Muscle layer of colon (tissue), 2 donors: ENCODE data around the gene GTF2I.
"Not testable (repeated sequence)": the region's sequence is repeated elsewhere in the genome, so short reads cannot be mapped to it uniquely, and the experiment has no call there.

Experiments
- H3K27ac ChIP-seq: one replicate; pipeline ENCODE4 v1.7.0; 2013; ENCODE audit warnings: low read depth, mild to moderate bottlenecking, low read length, moderate library complexity
- H3K27me3 ChIP-seq, 2 donors: one replicate each; pipeline ENCODE4 v1.7.0; 2013; ENCODE audit warnings: low read length in 2 of 2, mild to moderate bottlenecking in 2 of 2; ENCODE audit not compliant: insufficient read depth in 2 of 2, control insufficient read depth in 1 of 2
- H3K36me3 ChIP-seq: one replicate; pipeline ENCODE4 v1.7.0; 2013; ENCODE audit warnings: mild to moderate bottlenecking, low read length; ENCODE audit not compliant: insufficient read depth
- H3K4me1 ChIP-seq: one replicate; pipeline ENCODE4 v1.7.0; 2013; ENCODE audit warnings: mild to moderate bottlenecking, low read length; ENCODE audit not compliant: insufficient read depth
- H3K4me3 ChIP-seq, 2 donors: one replicate each; pipeline ENCODE4 v1.7.0; 2013; ENCODE audit warnings: low read length in 2 of 2, low read depth in 1 of 2, mild to moderate bottlenecking in 1 of 2, moderate library complexity in 1 of 2
- H3K9ac ChIP-seq: one replicate; pipeline ENCODE4 v1.7.0; 2013; ENCODE audit warnings: low read length
- H3K9me3 ChIP-seq: one replicate; pipeline ENCODE4 v1.7.0; 2013; ENCODE audit warnings: mild to moderate bottlenecking, low read length
- donor health status: abdominal sarcoma.
- donor health status: Adenocarcinoma of cecum.

GTF2I gene

GRCh38 chr7:74766509-74766908 lies 109.0 kb downstream of the GTF2I start:
- not testable (repeated sequence) for H3K27me3 ChIP-seq

GRCh38 chr7:74766991-74767390 lies 109.5 kb downstream of the GTF2I start:
- not testable (repeated sequence) for H3K27ac ChIP-seq, H3K4me1 ChIP-seq, H3K27me3 ChIP-seq, H3K36me3 ChIP-seq, H3K9me3 ChIP-seq, H3K9ac ChIP-seq, H3K4me3 ChIP-seq

More at GRCh38 chr7:74766509-74766908, 109.0 kb downstream of the GTF2I start:
- not testable (repeated sequence) for H3K9ac ChIP-seq, H3K36me3 ChIP-seq, H3K27ac ChIP-seq, H3K9me3 ChIP-seq, H3K4me1 ChIP-seq, H3K4me3 ChIP-seq

DNA sequence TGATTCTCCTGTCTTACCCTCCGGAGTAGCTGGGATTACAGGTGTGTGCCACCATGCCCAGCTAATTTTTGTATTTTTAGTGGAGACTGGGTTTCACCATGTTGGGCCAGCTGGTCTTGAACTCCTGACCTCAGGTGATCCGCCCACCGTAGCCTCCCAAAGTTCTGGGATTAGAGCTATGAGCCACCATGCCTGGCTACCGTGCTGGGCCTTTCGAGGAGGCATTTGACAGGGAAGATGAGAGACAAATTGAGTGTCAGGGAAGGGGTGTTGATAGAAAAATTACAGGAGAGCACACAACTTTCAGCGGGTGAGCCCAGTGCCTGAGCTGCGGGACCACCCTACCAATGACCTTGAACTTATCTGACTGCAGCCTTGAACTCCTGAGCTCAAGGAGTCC lies 112.5 kb downstream of the GTF2I start:
- H3K27ac ChIP-seq, H3K9me3 ChIP-seq, H3K9ac ChIP-seq, H3K27me3 ChIP-seq, H3K4me1 ChIP-seq, H3K4me3 ChIP-seq, H3K36me3 ChIP-seq: not testable (repeated sequence)

- not testable (repeated sequence) for H3K36me3 ChIP-seq, H3K9ac ChIP-seq, H3K9me3 ChIP-seq, H3K4me1 ChIP-seq, H3K4me3 ChIP-seq, H3K27me3 ChIP-seq, H3K27ac ChIP-seq
Measured at GRCh38 chr7:74772093-74772492, 114.6 kb downstream of the GTF2I start.

- H3K27me3 ChIP-seq, H3K36me3 ChIP-seq, H3K27ac ChIP-seq, H3K4me1 ChIP-seq, H3K4me3 ChIP-seq, H3K9me3 ChIP-seq, H3K9ac ChIP-seq: not testable (repeated sequence)
Measured at GRCh38 chr7:74773760-74774750, 116.5 kb downstream of the GTF2I start, which contains the start of gene NCF1. NCF1 (plus strand) TSS chr7:74774011; CDS start chr7:74774032, 21 bp downstream.

DNA sequence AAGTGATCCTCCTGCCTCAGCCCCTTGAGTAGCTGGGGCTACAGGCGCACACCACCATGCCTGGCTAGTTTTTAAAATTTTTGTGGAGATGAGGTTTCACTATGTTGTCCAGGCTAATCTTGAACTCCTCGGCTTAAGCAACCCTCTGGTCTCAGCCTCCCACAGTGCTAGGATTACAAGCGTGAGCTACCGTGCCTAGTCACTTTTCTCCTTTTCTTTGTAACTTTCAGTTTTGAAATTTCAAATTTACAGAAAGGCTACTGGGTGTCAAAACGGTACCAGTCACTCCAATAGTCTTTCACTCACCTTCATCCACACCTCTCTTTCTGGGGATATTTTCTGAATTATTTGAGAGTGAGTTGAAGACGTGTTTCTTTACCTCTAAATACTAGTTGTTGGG lies 117.6 kb downstream of the GTF2I start:
- H3K36me3 ChIP-seq, H3K4me1 ChIP-seq, H3K4me3 ChIP-seq: not testable (repeated sequence)

DNA sequence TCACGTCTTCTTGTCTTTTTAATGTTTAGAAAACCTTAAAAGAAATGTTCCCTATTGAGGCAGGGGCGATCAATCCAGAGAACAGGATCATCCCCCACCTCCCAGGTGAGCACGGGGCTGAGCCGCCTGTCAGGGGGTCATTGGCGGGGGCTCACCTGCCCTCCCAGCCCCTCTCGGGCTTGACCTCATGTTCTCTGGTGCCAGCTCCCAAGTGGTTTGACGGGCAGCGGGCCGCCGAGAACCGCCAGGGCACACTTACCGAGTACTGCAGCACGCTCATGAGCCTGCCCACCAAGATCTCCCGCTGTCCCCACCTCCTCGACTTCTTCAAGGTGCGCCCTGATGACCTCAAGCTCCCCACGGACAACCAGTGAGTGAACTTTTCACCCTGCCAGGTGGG lies 121.5 kb downstream of the GTF2I start:
- not testable (repeated sequence) for H3K36me3 ChIP-seq, H3K9ac ChIP-seq, H3K9me3 ChIP-seq

More for the DNA sequence above, 117.6 kb downstream of the GTF2I start:
- not testable (repeated sequence) for H3K27ac ChIP-seq, H3K27me3 ChIP-seq, H3K9me3 ChIP-seq, H3K9ac ChIP-seq

DNA sequence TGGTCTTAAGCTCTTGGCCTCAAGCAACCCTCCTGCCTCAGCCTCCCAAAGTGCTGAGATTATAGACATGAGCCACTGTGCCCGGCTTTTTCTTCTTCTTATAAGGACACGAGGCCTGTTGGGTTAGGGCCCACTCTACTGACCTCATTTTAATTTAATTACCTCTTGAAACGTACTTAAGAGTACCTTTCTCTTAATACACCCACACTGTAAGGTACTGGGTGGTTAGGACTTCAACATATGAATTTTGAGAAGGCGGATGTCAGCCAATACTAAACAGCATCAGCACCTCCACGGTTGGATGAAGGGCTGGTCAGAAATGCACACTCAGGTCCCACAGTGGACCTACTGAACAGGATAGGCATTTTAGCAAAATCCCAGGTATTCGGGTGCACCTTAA lies 124.2 kb downstream of the GTF2I start:
- not testable (repeated sequence) for H3K4me1 ChIP-seq, H3K27ac ChIP-seq, H3K9ac ChIP-seq, H3K9me3 ChIP-seq, H3K4me3 ChIP-seq, H3K27me3 ChIP-seq, H3K36me3 ChIP-seq

More for the DNA sequence above, 121.5 kb downstream of the GTF2I start:
- H3K27me3 ChIP-seq, H3K4me1 ChIP-seq, H3K4me3 ChIP-seq, H3K27ac ChIP-seq: not testable (repeated sequence)

DNA sequence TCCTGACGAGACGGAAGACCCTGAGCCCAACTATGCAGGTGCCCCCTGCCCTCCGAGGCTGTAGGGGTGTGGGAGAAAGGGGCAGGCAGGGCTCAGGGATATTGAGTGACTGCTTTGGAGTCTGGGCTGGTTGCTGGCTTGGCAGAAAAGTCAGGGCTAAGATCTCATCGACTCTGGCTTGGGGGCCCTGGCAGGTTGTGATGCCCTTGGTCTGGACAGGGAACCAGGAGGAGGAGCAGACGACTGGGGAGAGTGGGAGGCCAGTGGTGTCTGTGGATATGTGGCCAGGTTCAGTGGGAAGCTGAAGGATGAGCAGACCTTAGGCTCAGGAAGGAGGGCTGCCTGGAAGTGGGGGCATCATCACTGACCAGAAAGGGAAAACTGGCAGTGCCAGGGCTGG lies 126.1 kb downstream of the GTF2I start:
- not testable (repeated sequence) for H3K27ac ChIP-seq, H3K9me3 ChIP-seq, H3K27me3 ChIP-seq, H3K36me3 ChIP-seq, H3K4me1 ChIP-seq, H3K4me3 ChIP-seq, H3K9ac ChIP-seq

- not testable (repeated sequence) for H3K36me3 ChIP-seq, H3K4me3 ChIP-seq, H3K27ac ChIP-seq, H3K4me1 ChIP-seq, H3K27me3 ChIP-seq, H3K9me3 ChIP-seq, H3K9ac ChIP-seq
Measured at GRCh38 chr7:74788369-74789150, 131.0 kb downstream of the GTF2I start.

DNA sequence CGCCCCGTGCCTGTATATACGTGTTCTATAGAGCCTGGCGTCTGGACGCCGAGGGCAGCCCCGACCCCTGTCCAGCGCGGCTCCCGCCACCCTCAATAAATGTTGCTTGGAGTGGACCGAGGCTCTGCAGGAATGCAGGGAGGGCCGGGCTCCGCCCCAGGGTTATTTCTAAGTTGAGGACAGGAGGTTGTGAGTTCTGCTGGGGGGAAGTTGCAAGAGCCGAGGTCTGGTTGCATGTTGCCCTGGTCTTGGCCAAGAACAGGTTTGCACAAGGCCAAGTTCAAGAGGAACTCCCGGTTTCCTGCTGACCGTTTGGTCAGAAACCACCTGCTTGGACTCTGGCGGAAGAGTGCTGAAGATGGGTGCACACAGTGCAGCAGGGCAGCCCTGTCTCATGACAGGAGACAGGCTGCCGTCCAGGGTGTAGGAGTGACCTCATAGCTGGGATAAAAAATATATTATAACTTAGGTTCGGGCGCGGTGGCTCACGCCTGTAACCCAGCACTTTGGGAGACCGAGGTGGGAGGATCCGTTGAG lies 131.8 kb downstream of the GTF2I start:
- not testable (repeated sequence) for H3K4me1 ChIP-seq, H3K27ac ChIP-seq, H3K27me3 ChIP-seq, H3K9me3 ChIP-seq, H3K4me3 ChIP-seq, H3K9ac ChIP-seq, H3K36me3 ChIP-seq
